A549 treated with CpdA at 1 μM for 4 hours (cell line): ENCODE data around the gene UNC13A. TPM values are rescaled to one million over a fixed set of nuclear protein-coding genes. Genes with fewer than 3 reads are reported as not detected.

Experiments used
- total RNA-seq: library from RNA; stranded (reverse); fragments of 200-300 nt; extraction: Qiagen RNA extraction; gene quantifications from 5 replicates; pipeline ENCODE4 v1.2.3, GENCODE V29; 2022; ENCODE audit warnings: low read depth

The UNC13A gene
- 1.5 to 2.0 TPM (median 1.7 TPM) in 5 replicates for total RNA-seq

GRCh38 chr19:17687857-17688784 lies at the start of gene UNC13A:
UNC13A (minus strand) TSS chr19:17688354; CDS start chr19:17688199, 155 bp downstream.

GRCh38 chr19:17718947-17719711 lies 31.0 kb upstream of the UNC13A start, which contains the start of gene MAP1S:
MAP1S (plus strand) TSS chr19:17719480; CDS start chr19:17719503, 23 bp downstream.

GRCh38 chr19:17555480-17555928 lies 132.7 kb downstream of the UNC13A start, which contains the start of gene COLGALT1:
COLGALT1 (plus strand) TSS chr19:17555649; CDS start chr19:17555714, 65 bp downstream.

Other genes with a start within 250 kb of the UNC13A start
- 0.56 to 0.92 TPM (median 0.74 TPM) in 5 replicates for gene TMEM221, start 239.7 kb downstream of the UNC13A start, total RNA-seq
- gene NXNL1, start 227.4 kb downstream of the UNC13A start, total RNA-seq, result not detected in 5 replicates
- gene SLC27A1, start 217.8 kb downstream of the UNC13A start, total RNA-seq, result 2.0 to 3.4 TPM (median 2.8 TPM) in 5 replicates
- 43.1 to 77.3 TPM (median 74.1 TPM) in 5 replicates for gene PGLS, start 176.7 kb downstream of the UNC13A start, total RNA-seq
- gene COLGALT1, start 132.7 kb downstream of the UNC13A start, total RNA-seq, result 56.1 to 75.0 TPM (median 69.7 TPM) in 5 replicates
- gene MAP1S, start 31.1 kb upstream of the UNC13A start, total RNA-seq, result 29.4 to 36.2 TPM (median 33.8 TPM) in 5 replicates
- 17.9 to 22.4 TPM (median 19.8 TPM) in 5 replicates for gene FCHO1, start 63.1 kb upstream of the UNC13A start, total RNA-seq
- gene B3GNT3, start 106.8 kb upstream of the UNC13A start, total RNA-seq, result 3.5 to 4.5 TPM (median 3.9 TPM) in 5 replicates
- gene INSL3, start 133.2 kb upstream of the UNC13A start, total RNA-seq, result 0.37 to 0.81 TPM (median 0.41 TPM) in 4 of 5 replicates, not detected in the other
- 0.13 to 0.35 TPM (median 0.23 TPM) in 5 replicates for gene JAK3, start 159.6 kb upstream of the UNC13A start, total RNA-seq
- 1,783 to 2,342 TPM (median 2,224 TPM) in 5 replicates for gene RPL18A, start 171.6 kb upstream of the UNC13A start, total RNA-seq
- 0.06 to 0.13 TPM (median 0.10 TPM) in 4 of 5 replicates, not detected in the other for gene SLC5A5, start 183.6 kb upstream of the UNC13A start, total RNA-seq
- gene CCDC124, start 244.7 kb upstream of the UNC13A start, total RNA-seq, result 98.0 to 115 TPM (median 105 TPM) in 5 replicates